ENCODE measurements around the gene TAP2.
"Not testable (repeated sequence)": the region's sequence is repeated elsewhere in the genome, so short reads cannot be mapped to it uniquely, and the experiment has no call there.

The TAP2 gene

DNA sequence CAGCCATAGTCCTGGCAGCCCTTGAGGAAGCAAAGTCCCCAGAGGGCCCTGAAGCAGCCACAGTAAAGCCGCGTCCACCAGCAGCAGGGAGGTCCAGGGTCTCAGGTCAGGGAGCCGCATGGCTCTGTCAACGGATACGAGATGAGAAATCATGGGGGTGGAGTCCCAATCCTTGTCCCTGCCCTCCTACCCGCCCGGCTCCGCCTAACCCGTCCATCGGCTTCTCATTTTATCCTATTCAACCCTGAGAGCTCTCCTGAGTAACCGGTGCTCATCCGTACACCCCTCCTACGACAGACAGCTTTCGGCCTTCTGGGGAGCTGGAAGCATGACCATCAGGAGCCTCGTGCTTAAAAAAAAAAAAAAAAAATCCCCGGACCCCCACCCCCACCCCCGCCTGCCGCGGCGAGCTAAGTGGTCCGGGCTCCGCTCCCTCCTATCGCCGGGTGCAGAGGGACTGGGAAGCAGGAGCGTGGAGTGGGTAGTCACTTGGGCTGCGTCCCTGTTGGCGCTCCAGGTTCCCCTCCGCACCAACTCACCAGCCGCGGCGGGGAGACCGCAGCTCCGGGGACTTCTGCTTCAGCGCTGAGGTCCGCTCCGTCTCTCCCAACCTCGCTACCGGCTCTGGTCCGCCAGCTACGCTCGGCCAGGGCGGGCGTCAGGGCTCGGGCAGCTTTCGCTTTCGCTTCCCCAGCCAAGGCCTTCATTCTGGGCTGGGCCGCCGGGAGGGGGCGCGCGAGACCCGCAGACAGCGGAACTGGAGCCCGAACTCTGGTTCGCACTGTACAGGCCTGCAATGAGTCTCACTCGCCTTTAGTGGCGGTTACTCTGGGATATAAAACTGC lies at the start of gene TAP2:
Gene TAP2 (minus strand): TSS at position 626 of the 845 bp plus-strand sequence. CDS start 506 bp downstream, at position 120.
- DNase-seq: peak; percentile 98

DNA sequence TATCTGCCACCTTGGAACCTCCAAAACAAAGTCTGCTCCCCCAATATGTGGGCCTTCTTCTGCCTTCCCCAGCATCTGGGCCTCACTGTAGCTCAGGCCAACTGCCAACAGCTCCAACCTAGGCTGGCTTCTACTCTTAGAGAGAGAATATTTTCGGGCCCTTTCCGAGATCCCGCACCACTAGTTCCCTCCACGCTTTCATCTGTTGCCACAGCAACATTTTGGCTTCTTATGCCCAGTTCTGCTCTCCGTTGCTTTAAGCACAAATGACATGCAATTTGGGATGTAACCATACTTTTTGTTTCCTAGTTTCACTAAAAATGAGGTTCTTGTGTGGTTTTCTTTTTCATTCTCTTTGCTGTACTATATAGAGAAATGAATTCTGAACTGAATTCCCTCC lies 49.1 kb upstream of the TAP2 start:
- DNase-seq: no peak

DNA sequence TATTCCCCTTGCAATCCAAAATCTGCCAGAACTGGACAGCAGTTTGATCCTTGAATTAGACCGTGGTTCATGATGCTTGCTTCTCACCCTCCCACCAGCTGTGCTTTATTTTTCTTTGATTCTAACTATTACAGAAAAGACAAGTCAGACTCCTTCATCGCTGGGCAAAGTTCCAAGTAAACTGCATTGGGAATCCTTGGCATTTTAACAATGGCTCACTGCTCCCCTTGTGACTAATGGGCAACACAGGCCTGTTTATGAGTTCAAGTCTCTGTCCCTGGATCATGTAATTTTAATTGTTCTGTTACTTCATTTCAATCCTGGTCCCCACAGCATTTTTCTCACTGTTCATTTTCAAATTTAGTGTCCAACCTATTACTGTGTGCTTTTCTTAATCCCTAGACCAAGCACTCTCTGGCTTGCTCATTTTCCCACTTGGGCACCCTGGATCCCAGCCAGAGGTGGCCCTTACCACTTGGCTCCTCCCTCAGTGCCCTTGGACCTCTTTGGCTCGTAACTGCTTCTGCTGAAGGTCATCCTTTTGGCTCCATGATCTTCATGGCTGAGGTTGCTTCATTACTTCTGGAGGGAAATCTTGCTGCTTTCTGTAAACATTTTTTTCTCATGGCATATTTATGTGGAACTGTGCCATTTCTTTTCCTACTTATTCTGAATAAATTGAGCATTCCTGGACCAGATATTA lies 48.3 kb upstream of the TAP2 start:
- DNase-seq: no peak

DNA sequence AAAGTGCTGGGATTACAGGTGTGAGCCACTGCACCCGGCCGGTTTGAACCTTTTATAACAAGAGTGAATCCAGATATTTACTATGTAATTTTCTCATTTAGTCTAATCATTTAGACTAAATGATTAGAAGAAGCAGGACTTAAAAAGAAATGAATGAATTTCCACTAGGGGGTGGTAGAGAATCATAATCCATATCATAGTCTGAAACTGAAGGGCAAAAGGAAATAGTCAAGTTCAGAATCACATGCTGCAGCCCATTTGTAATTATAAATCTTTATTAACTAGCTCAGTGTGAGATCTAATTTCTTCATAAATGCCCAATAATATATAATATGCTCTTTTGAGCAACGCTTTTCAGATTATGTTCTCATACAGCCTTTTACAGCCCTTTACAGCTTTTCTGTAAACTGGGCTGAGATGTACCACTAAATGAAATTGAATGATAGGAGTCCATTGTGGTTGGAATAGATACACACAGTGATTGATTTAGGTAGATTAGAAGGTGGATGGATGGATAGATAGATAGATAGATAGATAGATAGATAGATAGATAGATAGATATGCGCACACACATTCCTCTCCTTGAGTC lies 47.3 kb upstream of the TAP2 start:
- peak; percentile 79 for DNase-seq

DNA sequence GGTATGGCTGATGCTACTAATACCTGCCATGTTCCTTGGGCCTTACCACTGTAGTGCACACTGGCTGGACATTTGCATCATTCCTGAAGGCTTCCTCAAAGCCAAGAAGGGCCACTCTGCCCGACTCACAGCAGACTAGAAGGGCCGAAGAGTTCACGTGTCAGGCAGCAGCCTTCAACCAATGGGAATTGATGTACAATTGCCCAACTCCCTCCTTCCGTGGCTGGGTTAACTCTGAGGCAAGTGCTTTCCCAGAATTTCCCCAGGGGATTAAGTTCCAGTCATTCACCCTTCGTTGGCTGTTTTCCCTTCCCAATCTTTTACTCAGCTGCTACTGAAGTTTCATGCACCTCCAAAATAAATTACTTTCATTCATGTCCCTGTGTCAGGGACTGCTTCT lies 45.2 kb upstream of the TAP2 start:
- DNase-seq: no peak

DNA sequence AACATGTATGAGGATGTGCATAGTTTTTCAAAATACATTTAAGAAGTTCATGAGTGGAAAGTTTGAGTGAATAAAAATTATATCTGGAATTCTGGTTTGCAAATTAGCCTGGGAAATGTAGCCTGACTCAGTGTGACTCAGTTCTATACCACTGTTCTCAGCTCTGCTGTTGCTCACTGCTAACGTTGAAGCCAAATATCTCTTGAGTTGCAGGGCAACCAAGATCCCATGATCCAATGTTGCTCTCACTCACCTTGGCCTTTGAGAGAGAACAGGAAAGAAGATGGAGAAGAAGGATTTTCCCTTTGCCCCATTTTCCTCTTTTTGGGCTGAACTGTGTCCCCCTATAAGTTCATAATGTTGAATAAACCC lies 44.3 kb upstream of the TAP2 start:
- no peak for DNase-seq

DNA sequence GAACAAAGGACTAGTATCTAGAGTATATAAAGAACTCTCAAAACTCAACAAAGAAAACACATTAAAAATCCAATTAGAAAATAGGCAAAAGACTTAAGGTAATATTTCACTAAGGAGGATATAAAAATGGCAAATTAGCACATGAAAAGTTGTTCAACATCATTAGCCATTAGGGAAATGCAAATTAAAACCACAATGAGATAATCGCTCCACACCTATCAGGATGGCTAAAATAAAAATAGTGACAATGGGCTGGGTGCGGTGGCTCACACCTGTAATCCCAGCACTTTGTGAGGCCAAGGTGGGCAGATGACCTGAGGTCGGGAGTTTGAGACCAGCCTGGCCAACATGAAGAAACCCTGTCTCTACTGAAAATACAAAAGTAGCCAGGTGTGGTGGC lies 42.4 kb upstream of the TAP2 start:
- not testable (repeated sequence) for DNase-seq

DNA sequence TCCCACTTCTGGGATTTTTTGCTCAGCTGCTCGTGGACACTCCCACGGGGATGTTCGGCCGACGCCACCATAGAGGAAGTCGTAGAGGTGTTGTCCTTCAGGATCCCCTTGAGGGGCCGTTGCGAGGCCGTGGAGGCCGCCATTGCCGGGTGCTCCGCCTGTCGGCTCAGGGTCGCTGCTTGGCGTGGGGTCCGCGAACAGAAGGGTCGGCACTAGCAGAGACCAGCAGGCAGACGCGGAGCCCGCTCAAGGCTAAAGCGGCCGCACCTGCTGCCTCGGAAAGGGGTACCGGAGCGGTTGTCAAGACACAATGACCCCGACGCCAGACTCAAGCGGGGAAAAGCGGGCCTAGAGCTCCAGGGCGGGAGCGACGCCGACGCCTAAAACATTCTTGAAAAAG lies 41.2 kb upstream of the TAP2 start:
- DNase-seq: no peak

DNA sequence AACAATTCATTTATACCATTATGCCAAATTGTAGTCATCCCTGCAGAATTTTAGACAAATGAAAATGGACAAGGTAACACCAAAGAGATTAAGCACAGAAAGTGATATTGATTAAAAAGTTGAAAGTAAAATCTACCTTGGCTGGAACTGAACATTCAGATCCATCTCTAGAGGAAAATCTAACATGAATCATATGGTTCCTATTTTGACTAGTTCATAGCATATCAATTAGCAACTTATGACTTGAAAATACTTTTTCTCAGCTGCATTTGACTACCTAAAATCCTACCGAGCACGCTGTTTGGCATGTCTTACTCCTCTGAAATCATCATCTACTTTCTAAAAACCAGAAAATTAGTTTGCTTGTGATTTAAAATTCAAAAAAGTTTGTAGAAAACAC lies 38.1 kb upstream of the TAP2 start:
- no peak for DNase-seq

DNA sequence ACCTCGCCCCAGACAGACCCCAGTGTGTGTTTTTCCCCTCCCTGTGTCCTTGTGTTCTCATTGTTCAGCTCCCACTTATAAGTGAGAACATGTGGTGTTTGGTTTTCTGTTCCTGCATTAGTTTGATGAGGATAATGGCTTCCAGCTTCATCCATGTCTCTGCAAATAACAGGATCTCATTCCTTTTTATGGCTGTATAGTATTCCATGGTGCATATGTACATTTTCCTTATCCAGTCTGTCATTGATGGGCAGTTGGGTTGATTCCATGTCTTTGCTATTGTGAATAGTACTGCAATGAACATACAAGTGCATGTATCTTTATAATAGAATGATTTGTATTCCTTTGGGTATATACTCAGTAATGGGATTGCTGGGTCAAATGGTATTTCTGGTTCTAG lies 35.4 kb upstream of the TAP2 start:
- DNase-seq: not testable (repeated sequence)

DNA sequence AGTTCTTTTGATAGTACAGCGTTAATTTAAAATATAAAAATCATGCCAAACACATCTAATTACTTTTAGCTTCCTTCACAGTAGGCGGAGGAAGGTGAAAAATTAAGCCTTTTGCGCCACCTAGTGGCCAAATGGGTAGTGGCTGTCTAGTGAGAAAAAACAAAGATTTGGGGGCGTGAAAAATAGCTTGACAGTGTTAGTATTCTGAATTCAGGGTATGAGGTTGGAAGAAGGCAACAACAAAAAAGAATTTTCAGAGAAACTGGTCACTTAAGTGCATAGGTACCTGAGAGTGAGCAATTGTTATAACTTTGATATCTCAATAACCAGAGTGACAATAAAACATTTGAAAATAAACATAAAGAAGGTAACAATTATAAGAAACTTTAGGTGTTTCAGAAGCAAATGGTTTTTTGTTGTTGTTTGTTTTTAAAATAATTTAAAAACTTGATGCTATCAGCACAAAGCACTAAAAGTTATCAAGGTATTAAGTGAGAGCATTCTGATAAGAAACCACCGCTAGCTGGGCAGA lies 29.8 kb upstream of the TAP2 start:
- DNase-seq: peak; percentile 90

DNA sequence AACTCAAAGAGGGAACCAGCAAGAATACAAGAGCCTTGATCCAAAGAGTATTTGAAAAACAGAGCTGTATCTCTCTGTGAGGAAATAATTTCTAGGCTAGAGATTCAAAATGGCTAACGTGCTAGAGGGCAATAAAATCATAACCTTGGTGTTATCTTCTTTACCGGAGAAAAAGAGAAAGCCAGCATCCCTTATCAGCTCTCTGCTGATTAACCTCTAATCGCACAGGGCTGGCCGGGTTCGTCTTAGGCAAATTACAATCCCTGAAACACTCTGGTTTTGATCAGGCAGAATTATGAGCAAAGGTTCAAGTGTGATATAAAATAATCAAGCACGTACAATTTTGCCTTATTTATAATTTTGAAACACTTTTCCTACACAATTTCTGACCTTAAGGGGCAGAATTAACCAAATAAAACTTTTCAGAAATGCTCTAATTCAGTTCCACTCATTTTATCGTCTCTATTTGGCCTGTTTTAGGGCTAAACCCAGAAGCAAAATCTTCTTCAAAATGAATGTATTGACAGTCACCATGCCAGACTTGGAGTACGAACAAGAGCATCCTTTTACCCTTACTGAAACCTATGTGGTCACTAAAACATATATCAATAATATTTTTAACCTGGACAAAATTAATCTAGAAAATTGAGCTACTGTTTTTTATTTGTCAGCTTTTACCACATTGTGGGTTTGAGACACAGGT lies 29.2 kb upstream of the TAP2 start:
- DNase-seq: no peak

DNA sequence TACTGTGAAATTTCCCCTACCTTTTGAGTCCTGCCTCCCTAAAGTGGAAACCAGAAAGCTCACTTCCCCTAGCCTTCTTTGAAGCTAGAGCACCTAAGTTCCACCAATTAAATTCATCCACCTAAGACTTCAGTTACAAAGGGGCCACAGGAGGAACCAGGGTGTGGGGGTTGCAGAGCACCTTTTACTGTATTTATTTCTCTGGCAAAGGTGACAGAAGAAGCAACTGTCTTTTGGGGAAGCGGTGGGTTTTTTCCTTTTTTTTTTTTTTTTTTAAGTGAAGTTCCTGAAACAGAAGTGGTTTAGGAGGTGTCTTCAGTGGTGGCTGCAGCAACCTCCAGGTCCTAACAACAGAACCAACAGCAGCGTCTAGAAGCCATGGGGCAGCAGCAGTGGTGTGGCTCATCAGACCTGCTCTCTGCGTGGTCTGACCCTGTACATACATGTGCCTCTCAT lies 28.5 kb upstream of the TAP2 start:
- DNase-seq: peak; percentile 46

DNA sequence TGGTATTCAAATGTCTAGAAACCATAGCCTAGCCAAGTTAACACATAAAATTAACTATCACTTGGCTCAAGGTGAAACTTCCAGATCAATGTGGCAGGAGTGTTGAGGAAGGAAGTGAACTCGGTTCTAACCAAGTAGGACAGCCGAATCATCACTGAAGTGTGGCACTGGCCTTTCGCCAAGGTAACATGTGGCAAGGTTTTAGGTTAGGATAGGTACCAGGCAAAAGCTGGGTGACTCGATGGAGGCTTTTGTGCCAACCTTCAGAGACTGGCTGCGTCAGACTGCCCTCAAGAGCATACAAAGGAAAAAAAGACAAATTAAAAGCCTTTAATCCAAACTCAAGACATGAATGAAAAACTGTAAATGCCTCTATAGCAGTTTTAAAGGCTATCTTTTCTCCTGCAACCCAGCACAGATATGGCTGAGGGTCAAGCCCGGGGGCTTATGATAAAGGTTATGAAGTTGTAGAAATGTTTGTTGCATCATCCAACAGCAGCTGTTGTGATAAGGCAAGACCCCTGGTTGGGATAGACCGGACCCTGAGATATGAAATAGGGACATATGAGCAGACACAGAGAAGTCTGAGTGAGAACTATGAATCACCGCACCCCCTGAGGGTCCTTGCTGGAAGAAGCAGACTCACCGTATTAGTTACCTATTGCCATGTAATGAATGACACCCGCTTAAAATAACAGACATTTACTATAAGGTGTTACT lies 27.3 kb upstream of the TAP2 start:
- DNase-seq: no peak

DNA sequence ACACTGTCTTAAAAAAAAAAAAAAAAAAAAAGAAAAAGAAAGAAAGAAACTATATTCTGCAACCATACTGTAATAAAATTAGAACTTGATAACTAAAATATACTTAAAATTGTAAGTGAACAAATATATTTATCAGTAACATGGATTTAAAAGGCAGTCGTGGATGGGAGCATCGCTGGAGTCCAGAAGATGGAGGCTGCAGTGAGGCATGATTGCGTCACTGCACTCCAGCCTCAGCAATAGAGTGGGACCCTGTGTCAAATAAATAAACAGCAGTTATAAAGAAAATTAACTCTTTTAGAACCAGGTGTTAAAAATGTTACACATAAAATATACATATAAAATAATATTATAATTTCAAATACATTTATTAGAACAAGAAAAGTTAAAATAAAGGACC lies 24.2 kb upstream of the TAP2 start:
- DNase-seq: no peak

DNA sequence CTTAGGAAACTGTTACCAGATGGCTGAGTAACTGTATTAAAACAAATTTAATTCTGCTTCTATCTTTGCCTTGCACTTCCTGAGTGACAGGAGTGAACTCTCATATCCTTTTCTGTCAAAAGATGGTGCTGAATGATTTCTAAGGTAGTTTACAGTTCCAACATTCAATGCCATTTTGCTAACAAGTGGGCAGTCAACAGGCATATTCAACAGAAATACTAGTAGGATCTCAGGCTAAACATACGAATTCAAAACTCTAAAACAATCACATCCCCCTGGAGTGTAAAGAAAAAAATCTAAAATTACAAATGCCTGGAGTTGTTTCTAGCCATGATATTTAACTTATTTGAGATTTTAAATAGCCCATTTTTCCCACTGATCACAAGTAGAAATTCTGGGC lies 22.1 kb upstream of the TAP2 start:
- no peak for DNase-seq

DNA sequence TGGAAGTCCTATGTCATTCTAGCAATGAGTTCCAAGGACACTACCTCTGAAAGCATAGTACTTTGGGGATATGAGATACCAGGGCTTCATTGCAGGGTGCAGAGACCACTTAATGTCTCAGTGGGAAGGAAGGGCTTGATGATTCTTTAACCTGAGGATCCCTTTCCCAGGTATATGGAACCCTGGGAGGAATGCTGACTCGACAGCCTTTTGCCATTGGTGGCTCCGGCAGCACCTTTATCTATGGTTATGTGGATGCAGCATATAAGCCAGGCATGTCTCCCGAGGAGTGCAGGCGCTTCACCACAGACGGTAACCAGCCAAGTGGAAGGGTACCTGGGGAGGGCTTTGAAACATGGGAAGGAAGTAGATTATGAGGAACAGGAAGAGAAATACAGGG lies 19.7 kb upstream of the TAP2 start:
- DNase-seq: no peak

DNA sequence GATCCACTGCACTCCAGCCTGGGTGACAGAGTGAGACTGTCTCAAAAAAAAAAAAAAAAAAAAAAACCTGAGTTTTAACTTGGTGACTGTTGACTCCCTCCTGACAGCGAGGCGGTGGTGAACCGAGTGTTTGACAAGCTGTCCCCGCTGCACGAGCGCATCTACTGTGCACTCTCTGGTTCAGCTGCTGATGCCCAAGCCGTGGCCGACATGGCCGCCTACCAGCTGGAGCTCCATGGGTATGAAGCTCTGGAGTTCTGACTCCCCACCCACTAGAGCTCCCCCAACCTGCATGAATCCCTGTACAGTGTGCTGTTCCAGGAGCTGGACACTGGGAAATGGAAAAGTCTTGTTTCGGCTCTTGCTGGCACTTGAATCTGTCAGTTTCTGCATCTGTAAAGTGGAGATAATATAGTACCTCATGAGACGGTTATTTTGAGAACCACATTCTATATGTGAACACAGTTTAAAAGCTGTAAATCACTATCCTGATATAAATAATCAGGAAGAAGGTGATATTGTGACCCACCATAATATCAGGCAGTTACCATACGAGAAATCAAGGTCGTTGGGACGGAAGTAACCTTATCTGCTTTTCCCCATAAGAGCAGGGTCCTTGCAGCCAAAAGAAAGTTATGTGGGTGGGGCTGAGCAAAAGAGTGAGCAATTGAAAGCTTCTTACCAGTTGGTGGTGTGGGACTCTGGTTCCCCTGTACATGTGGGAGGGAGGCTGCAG lies 18.8 kb upstream of the TAP2 start:
- DNase-seq: no peak

DNA sequence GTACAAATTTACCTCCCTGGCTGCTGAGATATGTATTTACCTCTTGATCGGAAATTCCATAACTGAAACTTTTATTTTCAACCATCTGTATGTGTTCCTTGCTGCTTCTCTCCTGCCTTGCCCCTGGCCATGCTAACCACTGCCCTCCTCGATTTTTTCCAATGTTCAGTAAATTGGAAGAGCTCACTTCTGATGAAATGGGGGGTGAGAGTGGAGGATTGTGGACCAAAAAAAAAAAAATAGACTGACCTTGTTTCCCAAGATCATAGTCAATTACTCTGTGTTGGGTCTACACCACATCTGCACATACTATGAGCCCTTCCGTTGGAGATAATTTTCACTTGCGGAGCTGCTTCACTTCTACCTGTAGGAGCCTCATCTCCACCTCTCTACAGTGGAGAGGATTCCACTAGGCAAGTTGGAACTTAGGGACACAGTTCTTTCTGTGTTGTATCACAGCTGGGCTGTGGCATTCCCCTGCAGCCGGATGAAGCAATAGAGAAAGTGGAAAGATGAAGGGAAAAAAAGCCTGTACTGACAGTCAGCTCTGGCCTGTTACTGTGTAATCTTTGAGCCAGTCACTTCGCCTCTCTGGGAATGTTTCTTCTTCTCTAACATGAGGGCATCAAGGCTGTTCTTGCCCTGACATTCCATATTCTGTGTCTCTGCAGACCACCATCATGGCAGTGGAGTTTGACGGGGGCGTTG lies 17.1 kb upstream of the TAP2 start:
- no peak for DNase-seq

DNA sequence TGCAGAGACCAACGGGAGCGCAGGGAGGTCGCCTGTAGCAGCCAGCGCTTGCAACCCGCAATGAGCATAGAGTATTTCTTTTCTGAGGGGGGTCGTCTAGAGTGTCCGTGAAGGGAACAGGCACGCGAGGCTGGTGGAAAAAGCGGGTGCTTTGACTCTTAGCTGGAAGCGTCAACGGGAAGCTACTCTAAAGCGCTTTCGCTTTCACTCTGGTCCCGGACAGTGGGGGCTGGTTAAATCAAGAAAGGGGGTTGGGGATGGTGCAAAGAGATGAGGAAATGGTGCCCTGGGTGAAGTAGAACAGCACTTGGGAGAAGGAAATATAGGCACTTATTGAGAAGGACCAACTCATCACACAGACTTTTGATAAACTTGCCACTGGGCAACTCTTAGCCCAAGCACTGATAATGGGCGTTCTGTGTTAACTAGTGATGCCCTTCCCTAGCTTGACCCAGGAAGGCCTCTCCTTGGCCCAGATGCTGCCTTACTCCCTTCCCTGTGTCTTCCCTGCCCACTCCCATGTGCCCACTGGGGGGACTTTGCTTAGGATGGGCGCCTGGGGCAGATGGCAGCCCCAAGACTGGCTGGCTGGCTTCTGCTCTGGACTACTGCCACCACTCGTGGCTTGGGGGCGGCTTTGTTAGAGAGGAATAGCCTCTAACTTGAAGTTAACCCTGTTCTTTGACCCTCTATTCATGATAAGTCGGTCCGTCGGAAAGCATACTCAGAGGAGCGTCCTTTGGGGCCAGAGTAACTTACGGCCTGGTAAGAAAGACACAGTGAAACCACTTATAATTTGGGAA lies 16.0 kb upstream of the TAP2 start:
- DNase-seq: peak; percentile 71
